ENCODE results near the gene HEPH.

DNA sequence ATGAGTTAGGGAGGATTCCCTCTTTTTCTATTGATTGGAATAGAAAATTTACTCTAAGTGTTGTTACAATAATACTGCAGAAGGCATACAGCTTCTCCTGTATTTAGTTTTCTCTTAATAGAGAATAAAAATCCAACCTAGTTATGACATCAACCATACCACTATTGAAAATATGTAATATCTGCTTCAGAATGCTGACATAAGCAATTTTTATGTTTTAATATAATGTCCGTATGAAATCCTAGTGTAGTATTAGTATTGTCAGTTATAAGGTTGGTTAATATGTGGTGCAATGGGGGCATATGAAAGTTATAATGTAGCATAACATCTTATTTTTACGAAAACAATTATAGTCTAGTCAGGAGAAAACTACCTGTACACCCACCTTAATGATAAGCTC, 68.2 kb downstream of the HEPH start:
- TF ChIP-seq, protein P1, sequence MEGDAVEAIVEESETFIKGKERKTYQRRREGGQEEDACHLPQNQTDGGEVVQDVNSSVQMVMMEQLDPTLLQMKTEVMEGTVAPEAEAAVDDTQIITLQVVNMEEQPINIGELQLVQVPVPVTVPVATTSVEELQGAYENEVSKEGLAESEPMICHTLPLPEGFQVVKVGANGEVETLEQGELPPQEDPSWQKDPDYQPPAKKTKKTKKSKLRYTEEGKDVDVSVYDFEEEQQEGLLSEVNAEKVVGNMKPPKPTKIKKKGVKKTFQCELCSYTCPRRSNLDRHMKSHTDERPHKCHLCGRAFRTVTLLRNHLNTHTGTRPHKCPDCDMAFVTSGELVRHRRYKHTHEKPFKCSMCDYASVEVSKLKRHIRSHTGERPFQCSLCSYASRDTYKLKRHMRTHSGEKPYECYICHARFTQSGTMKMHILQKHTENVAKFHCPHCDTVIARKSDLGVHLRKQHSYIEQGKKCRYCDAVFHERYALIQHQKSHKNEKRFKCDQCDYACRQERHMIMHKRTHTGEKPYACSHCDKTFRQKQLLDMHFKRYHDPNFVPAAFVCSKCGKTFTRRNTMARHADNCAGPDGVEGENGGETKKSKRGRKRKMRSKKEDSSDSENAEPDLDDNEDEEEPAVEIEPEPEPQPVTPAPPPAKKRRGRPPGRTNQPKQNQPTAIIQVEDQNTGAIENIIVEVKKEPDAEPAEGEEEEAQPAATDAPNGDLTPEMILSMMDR (IDR thresholded peaks at IDR 0.05 in 4 of 5, conservative IDR thresholded peaks at IDR 0.05 in 1 of 5): no peak
- TF ChIP-seq POLR2A (IDR thresholded peaks at IDR 0.05): no peak
